Mesenchymal stem cell (in vitro differentiated cells and primary cell): ENCODE measurements around the gene TFDP1.

ENCODE experiments used
- DNase-seq: peaks from one replicate; pipeline ENCODE4 v3.0.0-alpha.2; 2013
- H2AFZ ChIP-seq: one replicate; pipeline ENCODE4 v1.6.1; 2013; ENCODE audit warnings: low read depth, mild to moderate bottlenecking, control low read depth, inconsistent platforms, low read length, moderate library complexity
- H2AK5ac ChIP-seq: 2 replicates; pipeline ENCODE4 v1.6.1; 2013; ENCODE audit warnings: low read length, moderate library complexity, mild to moderate bottlenecking, inconsistent platforms; ENCODE audit not compliant: severe bottlenecking
- H2BK120ac ChIP-seq: one replicate; pipeline ENCODE4 v1.6.1; 2013; ENCODE audit warnings: low read depth, mild to moderate bottlenecking, inconsistent platforms, low read length, moderate library complexity
- H2BK12ac ChIP-seq, 2 experiments: one replicate each; pipeline ENCODE4 v1.6.1; 2013; ENCODE audit warnings: inconsistent platforms in 2 of 2, low read length in 2 of 2, mild to moderate bottlenecking in 2 of 2, moderate library complexity in 2 of 2, control low read depth in 1 of 2
- H2BK15ac ChIP-seq: one replicate; pipeline ENCODE4 v1.6.1; 2013; ENCODE audit warnings: mild to moderate bottlenecking, low read depth, inconsistent platforms; ENCODE audit not compliant: poor library complexity, severe bottlenecking
- H2BK5ac ChIP-seq: 2 replicates; pipeline ENCODE4 v1.6.1; 2013; ENCODE audit warnings: low read depth, mild to moderate bottlenecking, low read length, control low read depth, inconsistent platforms; ENCODE audit not compliant: poor library complexity, severe bottlenecking
- H3K14ac ChIP-seq, 2 experiments: one replicate each; pipeline ENCODE4 v1.6.1; 2013; ENCODE audit warnings: inconsistent platforms in 2 of 2, low read length in 2 of 2, control low read depth in 1 of 2, mild to moderate bottlenecking in 1 of 2, moderate library complexity in 1 of 2
- H3K18ac ChIP-seq, 2 experiments: one replicate each; pipeline ENCODE4 v1.6.1; 2013; ENCODE audit warnings: inconsistent platforms in 2 of 2, low read length in 2 of 2, control low read depth in 1 of 2, low read depth in 1 of 2, mild to moderate bottlenecking in 1 of 2
- H3K23ac ChIP-seq, 2 experiments: one replicate each; pipeline ENCODE4 v1.6.1; 2013; ENCODE audit warnings: inconsistent platforms in 2 of 2, low read length in 2 of 2, mild to moderate bottlenecking in 2 of 2, moderate library complexity in 2 of 2, control low read depth in 1 of 2
- H3K27ac ChIP-seq: 2 replicates; pipeline ENCODE4 v1.5.1; 2013; ENCODE audit warnings: mild to moderate bottlenecking, moderate library complexity, low read length, control low read depth, inconsistent platforms; ENCODE audit not compliant: poor library complexity, severe bottlenecking
- H3K27me3 ChIP-seq, 2 experiments: 2 replicates each; pipeline versions ENCODE4 v1.6.1 to v1.7.0; 2013; ENCODE audit warnings: low read length in 2 of 2, mild to moderate bottlenecking in 2 of 2, moderate library complexity in 2 of 2, control low read depth in 1 of 2, inconsistent platforms in 1 of 2; ENCODE audit not compliant: control insufficient read depth in 1 of 2, insufficient read depth in 1 of 2
- H3K36me3 ChIP-seq, 2 experiments: 2 replicates each; pipeline versions ENCODE4 v1.6.1 to v1.7.0; 2013; ENCODE audit warnings: low read length in 2 of 2, control low read depth in 1 of 2, inconsistent platforms in 1 of 2, low read depth in 1 of 2, mild to moderate bottlenecking in 1 of 2; ENCODE audit not compliant: insufficient read depth in 2 of 2, control insufficient read depth in 1 of 2
- H3K4ac ChIP-seq, 2 experiments: one replicate each; pipeline ENCODE4 v1.6.1; 2013; ENCODE audit warnings: inconsistent platforms in 2 of 2, low read length in 2 of 2, mild to moderate bottlenecking in 2 of 2, moderate library complexity in 2 of 2, control low read depth in 1 of 2, low read depth in 1 of 2
- H3K4me1 ChIP-seq: 2 replicates; pipeline ENCODE4 v1.6.1; 2013; ENCODE audit warnings: low read depth, low read length, control low read depth; ENCODE audit not compliant: control insufficient read depth, insufficient read depth
- H3K4me2 ChIP-seq: 2 replicates; pipeline ENCODE4 v1.6.1; 2013; ENCODE audit warnings: low read length, mild to moderate bottlenecking, inconsistent platforms; ENCODE audit not compliant: poor library complexity, severe bottlenecking
- H3K4me3 ChIP-seq, 2 experiments: 2 replicates each; pipeline versions ENCODE4 v1.5.1 to v1.7.0; 2013; ENCODE audit warnings: low read length in 2 of 2, mild to moderate bottlenecking in 2 of 2, control low read depth in 1 of 2, low read depth in 1 of 2; ENCODE audit not compliant: insufficient read depth in 1 of 2
- H3K79me1 ChIP-seq: replicated peaks from 2 replicates; pipeline ENCODE4 v1.6.1; 2013; ENCODE audit warnings: mild to moderate bottlenecking, control low read depth, low read length, inconsistent platforms; ENCODE audit not compliant: poor library complexity, severe bottlenecking
- H3K9ac ChIP-seq: 2 replicates; pipeline ENCODE4 v1.7.0; 2013; ENCODE audit warnings: mild to moderate bottlenecking, low read length, moderate library complexity
- H3K9me3 ChIP-seq: 2 replicates; pipeline ENCODE4 v1.7.0; 2013; ENCODE audit warnings: mild to moderate bottlenecking, low read length; ENCODE audit not compliant: control insufficient read depth
- H4K8ac ChIP-seq: one replicate; pipeline ENCODE4 v1.6.1; 2013; ENCODE audit warnings: inconsistent platforms, mild to moderate bottlenecking, low read length, moderate library complexity
- H4K91ac ChIP-seq: one replicate; pipeline ENCODE4 v1.6.1; 2013; ENCODE audit warnings: mild to moderate bottlenecking, low read length, inconsistent platforms
- WGBS: methylation state at CpG from one replicate; pipeline ENCODE4 v1.1.7; 2013; ENCODE audit warnings: mixed read lengths; 5-methylcytosine and 5-hydroxymethylcytosine counted together

Gene TFDP1

GRCh38 chr13:113586661-113587479 lies 2.3 kb downstream of the TFDP1 start:
- no peak for DNase-seq
- H3K4me3 ChIP-seq, result no peak overlapping the region
- no peak overlapping the region for H2BK120ac ChIP-seq
- no peak overlapping the region for H3K27ac ChIP-seq
- H2AK5ac ChIP-seq, result no peak overlapping the region
- H3K9me3 ChIP-seq, result no peaks in the 10 kb centered on the region
- H2BK12ac ChIP-seq, result no peak overlapping the region
- peak overlapping the region in 1 of 2 experiments; percentile 6 for H3K23ac ChIP-seq
- peaks cover 17% of the 10 kb centered on the region for H3K4me1 ChIP-seq
- H3K9ac ChIP-seq, result no peak overlapping the region
- H3K36me3 ChIP-seq, result peaks cover 38 to 41% of the 10 kb centered on the region in 2 experiments
- no peak overlapping the region for H4K8ac ChIP-seq
- no peak overlapping the region for H2BK15ac ChIP-seq
- no peak overlapping the region for H3K4me2 ChIP-seq
- H3K14ac ChIP-seq, result no peak overlapping the region
- H3K4ac ChIP-seq, result no peak overlapping the region
- H2BK5ac ChIP-seq, result no peak overlapping the region
- 96% methylated on average over 23 of the region's 23 CpGs for WGBS
- no peak overlapping the region for H3K18ac ChIP-seq
- H4K91ac ChIP-seq, result no peak overlapping the region
- peaks cover 16% of the 10 kb centered on the region for H3K79me1 ChIP-seq
- H2AFZ ChIP-seq, result no peak overlapping the region
- no peaks in the 10 kb centered on the region for H3K27me3 ChIP-seq

- Histone ChIP-seq H3K14ac (no peak overlapping the region), H3K36me3 (peaks cover 44 to 53% of the 10 kb centered on the region in 2 experiments), H3K27ac (no peak overlapping the region), H2AFZ (no peak overlapping the region), H2BK12ac (no peak overlapping the region), H4K91ac (no peak overlapping the region), H3K79me1 (peaks cover 20% of the 10 kb centered on the region), H3K9me3 (no peaks in the 10 kb centered on the region), H2BK5ac (no peak overlapping the region), H2BK15ac (no peak overlapping the region), H3K27me3 (no peaks in the 10 kb centered on the region), H3K4me1 (peaks cover 19% of the 10 kb centered on the region), H3K9ac (no peak overlapping the region), H2AK5ac (no peak overlapping the region), H3K4ac (no peak overlapping the region), H3K18ac (no peak overlapping the region), H3K4me2 (no peak overlapping the region), H4K8ac (no peak overlapping the region), H2BK120ac (no peak overlapping the region), H3K4me3 (no peak overlapping the region), H3K23ac (no peak overlapping the region)
- WGBS, result 97% methylated on average over 6 of the region's 6 CpGs
- DNase-seq, result no peak
Observed at GRCh38 chr13:113588394-113589111, 4.0 kb downstream of the TFDP1 start.

- no peak for DNase-seq
- Histone ChIP-seq H2BK15ac (no peak overlapping the region), H2AFZ (no peak overlapping the region), H4K8ac (no peak overlapping the region), H3K9ac (no peak overlapping the region), H2AK5ac (no peak overlapping the region), H3K4me3 (no peak overlapping the region), H3K18ac (no peak overlapping the region), H3K4me1 (peaks cover 15% of the 10 kb centered on the region), H3K4ac (no peak overlapping the region), H4K91ac (no peak overlapping the region), H3K27me3 (no peaks in the 10 kb centered on the region), H3K14ac (no peak overlapping the region), H3K4me2 (no peak overlapping the region), H2BK5ac (no peak overlapping the region), H3K23ac (no peak overlapping the region), H2BK120ac (no peak overlapping the region), H3K27ac (no peak overlapping the region), H3K9me3 (no peaks in the 10 kb centered on the region), H3K79me1 (peaks cover 20% of the 10 kb centered on the region), H2BK12ac (no peak overlapping the region), H3K36me3 (peaks cover 44 to 58% of the 10 kb centered on the region in 2 experiments)
- 94% methylated on average over 18 of the region's 18 CpGs for WGBS
Observed at GRCh38 chr13:113589251-113589960, 4.9 kb downstream of the TFDP1 start.

DNA sequence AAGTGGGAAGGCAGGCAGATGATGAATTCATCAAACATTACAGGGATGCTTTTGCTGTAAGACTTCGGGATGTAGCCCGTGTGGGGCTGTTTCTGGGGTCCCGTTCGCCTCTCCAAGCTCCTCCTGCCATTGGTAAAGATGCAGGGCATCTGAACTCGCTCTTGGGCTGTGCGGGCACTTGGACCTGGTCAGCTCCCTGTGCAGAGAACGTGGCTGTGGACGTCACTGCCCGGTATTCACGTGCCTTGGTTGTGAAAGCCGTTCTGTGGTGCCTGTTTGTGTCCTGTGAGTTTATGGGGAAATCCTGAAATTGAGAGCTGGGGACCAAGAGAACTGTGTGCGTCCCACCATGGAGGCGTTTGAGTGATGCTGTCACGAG lies 5.4 kb downstream of the TFDP1 start:
- DNase-seq, result no peak
- H3K9ac ChIP-seq, result no peak overlapping the region
- H2BK5ac ChIP-seq, result no peak overlapping the region
- H2BK12ac ChIP-seq, result no peak overlapping the region
- no peak overlapping the region for H2BK120ac ChIP-seq
- no peaks in the 10 kb centered on the region for H3K9me3 ChIP-seq
- no peak overlapping the region for H4K8ac ChIP-seq
- H3K14ac ChIP-seq, result no peak overlapping the region
- no peak overlapping the region for H3K18ac ChIP-seq
- WGBS, result 94% methylated on average over 14 of the region's 14 CpGs
- no peaks in the 10 kb centered on the region for H3K27me3 ChIP-seq
- H3K36me3 ChIP-seq, result peaks cover 44 to 60% of the 10 kb centered on the region in 2 experiments
- no peak overlapping the region for H3K27ac ChIP-seq
- H4K91ac ChIP-seq, result no peak overlapping the region
- no peak overlapping the region for H2AK5ac ChIP-seq
- no peak overlapping the region for H3K23ac ChIP-seq
- H2AFZ ChIP-seq, result no peak overlapping the region
- no peak overlapping the region for H3K4ac ChIP-seq
- H2BK15ac ChIP-seq, result no peak overlapping the region
- no peak overlapping the region for H3K4me2 ChIP-seq
- peaks cover 20% of the 10 kb centered on the region for H3K79me1 ChIP-seq
- H3K4me3 ChIP-seq, result no peak overlapping the region
- H3K4me1 ChIP-seq, result peaks cover 15% of the 10 kb centered on the region
